ENCODE measurements around the gene RAD51B.
A peak's percentile ranks its signal among the peaks of the same experiment; 100 is the strongest.

The RAD51B gene

DNA sequence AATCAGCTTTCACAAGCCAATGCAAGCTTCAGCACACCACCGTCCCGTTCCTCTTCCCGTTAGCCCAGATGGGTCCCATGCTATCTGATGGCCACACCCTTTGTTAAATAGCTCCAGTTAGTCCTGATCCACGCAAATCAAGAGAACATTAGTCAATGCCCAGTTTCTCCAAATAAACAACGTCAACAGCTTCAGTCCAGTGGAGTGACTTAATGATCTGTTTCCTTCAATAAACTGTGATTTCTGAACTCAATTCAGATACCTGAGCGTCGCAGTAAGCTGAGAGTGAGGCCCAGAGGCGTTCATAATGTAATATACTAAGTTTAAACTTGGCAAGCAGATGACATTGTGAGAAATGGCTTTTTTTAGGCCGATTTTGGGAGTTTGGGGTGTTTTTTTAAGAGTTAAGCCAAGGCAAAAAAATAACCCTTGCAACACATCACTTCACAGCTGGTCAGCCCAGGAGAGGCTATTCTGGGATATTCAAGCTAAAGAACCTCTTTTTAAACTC is 861.0 kb downstream of the RAD51B start:
- DNase-seq (ENCODE audit: extremely low spot score, insufficient read length, low read depth), result no peak

DNA sequence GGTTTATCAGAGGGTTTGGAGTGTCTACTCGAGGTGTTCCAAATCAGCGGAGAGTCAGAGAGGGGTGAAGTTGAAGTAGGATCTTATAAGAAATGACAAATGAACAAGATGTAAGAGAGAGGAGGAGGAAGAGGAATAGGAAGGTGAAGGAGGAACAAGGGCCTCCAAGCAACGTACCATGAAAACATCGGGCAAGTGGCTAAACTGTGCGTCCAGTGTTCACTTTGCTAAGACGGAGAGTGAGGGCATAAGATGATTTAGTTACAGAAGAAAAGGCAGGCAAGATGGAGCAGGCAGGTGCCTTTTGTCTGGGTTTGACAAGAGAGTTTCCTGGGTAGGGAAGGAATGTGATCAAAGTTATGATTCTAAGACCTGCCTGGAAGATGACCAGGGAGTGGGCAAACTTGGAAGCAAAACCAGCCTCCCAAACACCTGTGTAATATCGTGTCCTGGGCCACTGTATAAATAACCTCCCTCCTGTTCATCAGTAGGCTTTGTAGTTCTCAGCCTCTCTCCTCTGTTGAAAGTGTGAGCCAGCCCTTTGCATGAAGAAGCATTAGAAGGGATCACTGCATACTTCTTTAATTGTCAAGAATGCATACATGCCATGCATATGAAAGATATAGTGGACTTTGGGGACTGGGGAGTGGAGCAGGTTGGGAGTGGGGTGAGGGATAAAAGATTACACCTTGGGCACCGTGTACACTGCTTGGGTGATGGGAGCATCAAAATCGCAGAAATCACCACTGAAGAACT is 861.9 kb downstream of the RAD51B start:
- no peak for DNase-seq (ENCODE audit: extremely low spot score, insufficient read length, low read depth)
- no peak for FAIRE-seq

More for the DNA sequence above, 861.0 kb downstream of the RAD51B start:
- no peak for FAIRE-seq

DNA sequence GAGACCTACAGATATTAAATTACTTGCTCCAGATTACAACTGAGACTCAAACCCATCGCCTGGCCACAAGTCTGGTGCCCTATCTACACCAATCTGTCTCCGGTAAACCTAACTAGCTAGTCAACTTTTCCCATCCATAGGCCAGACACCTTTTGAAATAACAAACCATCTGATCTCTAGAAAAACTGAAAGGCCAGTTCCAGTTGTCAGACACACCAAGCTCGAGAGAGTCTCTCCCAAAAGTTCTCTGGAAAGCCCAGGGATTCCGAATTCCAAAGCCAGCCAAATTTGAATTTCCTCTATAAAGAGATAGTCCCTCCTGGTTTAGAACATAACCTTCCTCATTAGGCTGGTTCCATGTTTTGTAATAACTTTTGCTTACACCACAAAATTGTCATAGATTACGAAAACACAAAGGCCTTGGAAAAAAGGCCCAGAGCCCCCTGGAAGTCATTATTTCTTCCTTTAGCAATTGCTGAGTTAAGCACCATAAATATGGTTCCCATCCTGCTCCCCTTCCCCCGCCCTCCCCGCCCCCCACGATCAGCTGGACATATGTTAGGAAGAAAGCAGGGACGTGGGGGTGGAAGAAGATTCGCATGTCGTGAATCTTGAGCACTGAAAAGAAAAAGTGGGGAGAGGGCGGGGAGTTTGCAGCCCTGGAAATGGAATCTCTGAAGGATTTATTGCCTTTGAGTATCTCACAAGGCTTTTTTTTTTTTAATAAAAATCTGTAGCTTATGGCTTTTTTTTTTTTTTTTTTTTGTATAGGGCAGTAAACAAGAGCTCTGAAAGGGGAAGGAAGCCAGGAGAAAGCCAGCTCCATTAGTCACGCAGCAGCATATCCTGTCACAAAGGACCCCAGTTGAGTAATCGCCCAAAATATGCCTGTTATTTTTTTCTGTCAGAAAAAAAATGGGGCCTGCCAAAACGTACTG is 862.9 kb downstream of the RAD51B start:
- DNase-seq (ENCODE audit: extremely low spot score, insufficient read length, low read depth), result no peak
- no peak for FAIRE-seq

DNA sequence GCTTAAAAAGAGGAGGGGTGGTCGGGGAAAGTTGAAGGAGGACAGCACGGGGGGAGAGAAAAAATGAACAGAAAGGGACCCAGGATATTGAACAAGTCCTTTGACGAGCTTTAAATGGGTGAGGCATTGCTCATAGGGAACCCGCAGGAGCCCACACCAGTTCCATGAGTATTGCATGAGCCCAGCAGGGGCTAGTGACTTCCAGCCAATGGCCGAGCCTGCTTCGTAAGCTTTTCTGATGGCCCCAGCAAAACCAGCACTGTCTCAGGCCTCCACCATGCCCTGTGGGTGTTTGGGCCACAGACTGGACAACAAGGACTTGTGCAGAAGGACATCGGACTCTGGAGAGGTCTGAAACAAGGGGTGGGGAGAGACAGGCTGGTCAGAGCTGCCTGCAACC is 863.7 kb downstream of the RAD51B start:
- FAIRE-seq (no peak), DNase-seq (ENCODE audit: extremely low spot score, insufficient read length, low read depth) (no peak)

DNA sequence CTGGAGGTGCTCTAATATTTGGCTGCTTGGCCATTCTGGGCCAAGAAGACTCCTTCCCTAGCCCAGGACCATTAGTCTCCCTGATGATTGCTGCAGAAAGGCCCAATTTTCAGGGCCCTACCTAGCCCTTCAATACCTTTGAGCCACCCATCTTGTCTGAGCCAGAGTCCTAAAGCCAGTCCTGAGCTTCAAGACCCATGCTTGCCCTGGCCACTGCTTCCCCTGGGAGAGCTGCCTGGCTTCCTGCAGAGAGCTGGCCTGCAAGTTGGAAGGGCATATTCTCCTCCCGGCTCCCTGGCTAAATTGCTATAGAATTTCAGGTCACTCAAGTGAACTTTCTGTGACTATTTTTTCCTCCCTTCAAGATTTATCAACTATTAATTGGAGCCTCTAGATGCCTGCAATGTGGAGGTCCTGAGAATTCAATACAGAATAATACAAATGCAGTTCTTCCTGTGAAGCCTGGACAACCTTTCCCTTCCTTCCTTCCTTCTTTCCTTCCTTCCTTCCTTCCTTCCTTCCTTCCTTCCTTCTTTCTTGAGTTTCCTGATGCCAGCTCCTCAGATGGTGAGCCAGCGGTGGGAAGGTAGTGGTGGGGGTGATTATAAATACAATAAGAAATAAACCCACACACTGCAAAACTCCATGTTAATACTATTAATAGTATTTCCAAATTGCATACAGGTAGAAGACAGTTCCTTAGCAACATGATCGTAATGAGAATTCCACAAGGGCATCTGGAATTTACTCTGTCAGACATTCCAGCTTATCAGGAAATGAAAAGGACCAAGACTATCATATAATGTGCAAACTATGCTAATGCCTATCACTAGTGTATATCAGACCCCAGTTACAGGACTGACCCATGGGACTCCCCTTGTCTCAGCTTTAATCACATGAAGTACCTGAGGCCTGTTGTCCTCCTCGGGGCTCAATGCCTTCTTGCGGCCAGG is 865.2 kb downstream of the RAD51B start:
- DNase-seq (ENCODE audit: extremely low spot score, insufficient read length, low read depth), result no peak
- FAIRE-seq, result no peak

DNA sequence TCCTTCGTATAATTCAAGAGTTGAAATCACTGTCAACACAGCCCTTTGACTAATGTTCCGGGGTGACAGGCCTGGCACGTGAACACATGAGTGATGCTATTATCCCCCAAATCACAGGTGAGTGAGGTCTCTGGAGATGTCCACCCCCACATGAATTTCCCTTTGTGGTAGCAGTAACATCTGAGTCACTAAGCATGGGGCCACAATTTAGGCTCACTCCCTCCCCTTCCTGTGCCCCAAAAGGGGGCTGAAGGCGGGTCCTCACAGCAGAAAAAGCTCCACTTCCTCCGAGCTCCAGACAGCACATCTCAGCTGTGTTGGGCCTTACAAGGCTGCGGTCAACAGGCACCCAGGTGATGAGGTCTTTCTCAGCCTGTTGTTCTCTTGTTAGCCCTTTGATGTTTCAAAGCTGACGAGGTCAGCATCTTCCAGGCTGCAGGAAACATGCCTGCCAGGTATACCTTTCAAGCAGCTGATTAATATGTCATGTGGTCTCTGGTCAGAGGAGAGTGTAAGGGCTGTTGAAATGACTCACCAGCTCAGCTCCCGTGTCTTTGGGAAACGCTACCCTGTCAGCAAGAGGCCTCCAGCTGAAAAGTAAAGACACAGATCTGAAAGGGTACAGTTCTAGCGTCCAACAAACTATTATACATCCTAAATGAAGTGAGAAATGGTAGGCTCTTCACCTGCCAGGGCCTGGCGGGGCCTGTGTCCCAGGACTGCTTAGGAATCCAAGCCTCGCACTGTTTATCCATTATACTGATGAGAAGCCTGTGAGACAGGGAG is 866.0 kb downstream of the RAD51B start:
- FAIRE-seq (peak; percentile 89), DNase-seq (ENCODE audit: extremely low spot score, insufficient read length, low read depth) (peak; percentile 58)

DNA sequence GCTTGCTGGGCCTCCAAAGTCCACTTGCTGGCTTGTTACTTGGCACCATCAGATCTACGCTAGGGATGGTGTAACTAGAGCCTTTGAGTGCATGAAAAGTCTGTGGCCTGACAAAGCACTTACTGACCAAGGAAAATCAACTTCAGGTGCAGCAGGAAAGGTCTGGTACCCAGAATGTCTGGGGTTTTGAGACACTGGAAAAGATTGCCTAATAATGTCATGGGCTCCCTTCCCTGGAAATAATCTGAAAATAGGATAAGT is 866.6 kb downstream of the RAD51B start:
- DNase-seq (ENCODE audit: extremely low spot score, insufficient read length, low read depth) (no peak), FAIRE-seq (no peak)

DNA sequence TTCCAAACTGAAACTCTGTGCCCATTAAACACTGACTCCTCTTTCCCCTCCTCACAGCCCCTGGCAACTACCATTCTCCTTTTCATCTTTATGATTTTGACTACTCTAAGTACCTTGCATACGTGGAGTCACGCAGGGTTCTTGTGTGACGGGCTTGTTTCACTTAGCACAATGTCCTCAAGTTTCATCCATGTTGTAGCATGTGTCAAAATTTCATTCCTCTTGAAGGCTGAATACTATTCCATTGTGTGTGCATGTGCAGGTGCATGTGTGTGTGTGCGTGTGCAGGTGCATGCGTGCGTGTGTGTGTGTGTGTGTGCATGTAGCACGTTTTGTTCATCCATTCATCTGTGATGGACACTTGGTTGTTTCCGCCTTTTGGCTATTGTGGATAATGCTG is 867.1 kb downstream of the RAD51B start:
- FAIRE-seq, result no peak
- no peak for DNase-seq (ENCODE audit: extremely low spot score, insufficient read length, low read depth)

DNA sequence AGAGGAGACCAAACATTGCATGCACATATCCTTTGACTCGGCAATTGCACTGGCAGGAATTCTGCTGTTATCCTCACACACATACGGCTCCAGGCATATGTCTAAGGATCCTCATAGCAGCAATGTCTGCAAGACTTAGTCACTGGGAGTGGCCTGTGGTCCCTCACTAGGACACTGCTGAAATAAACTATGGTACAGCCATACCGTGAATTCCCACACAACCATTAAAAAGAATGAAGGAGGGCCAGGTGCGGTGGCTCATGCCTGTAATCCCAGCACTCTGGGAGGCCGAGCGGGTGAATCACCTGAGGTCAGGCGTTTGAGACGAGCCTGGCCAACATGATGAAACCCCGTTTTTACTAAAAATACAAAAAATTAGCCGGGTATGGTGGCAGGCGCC is 868.2 kb downstream of the RAD51B start:
- FAIRE-seq, result no peak

DNA sequence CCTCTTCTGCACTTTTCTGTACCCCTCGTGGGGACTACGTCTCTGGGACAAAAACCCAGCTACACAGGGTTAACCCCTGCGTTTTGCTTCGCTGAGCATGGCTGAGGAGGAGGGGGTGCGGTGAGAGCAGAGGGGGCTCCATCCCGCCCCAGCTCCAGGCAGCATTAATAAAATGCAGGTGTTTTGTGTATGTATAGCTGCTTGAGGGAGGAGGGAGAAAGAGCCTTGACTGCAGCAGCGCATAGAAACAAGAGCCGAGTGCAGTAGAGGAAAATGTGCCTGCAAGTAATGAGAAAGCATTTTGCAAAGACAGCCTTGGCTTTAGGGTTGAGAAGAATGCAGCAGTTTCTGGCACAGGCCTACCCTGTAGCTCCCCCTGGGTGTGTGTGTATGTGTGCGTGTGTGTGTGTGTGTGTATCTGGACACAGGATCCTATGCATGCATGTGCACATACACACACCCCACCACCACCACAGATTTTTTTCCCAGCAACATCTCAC is 869.3 kb downstream of the RAD51B start:
- DNase-seq (ENCODE audit: extremely low spot score, insufficient read length, low read depth), result no peak
- FAIRE-seq, result no peak

More for the DNA sequence above, 868.2 kb downstream of the RAD51B start:
- no peak for DNase-seq (ENCODE audit: extremely low spot score, insufficient read length, low read depth)

DNA sequence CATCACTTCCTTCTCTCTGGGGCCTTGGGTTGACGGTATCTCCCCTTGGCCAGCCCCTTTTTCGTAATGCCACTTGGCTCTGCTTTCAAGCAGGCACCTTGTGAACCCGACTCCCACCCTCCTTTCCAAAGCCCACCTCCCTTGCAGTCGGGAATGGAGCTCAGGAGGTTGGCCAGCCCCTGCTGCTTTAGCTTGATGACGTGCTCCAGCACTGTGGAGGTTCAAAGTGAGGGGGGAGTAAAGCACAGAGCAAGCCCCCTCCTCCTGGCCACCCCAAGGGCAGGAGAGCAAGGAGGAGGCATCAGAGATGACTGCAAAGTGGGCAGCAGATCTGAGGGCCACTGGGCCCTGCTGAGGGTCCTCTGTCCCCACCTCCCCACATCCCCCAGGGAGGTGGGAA is 869.9 kb downstream of the RAD51B start:
- no peak for FAIRE-seq
- no peak for DNase-seq (ENCODE audit: extremely low spot score, insufficient read length, low read depth)

DNA sequence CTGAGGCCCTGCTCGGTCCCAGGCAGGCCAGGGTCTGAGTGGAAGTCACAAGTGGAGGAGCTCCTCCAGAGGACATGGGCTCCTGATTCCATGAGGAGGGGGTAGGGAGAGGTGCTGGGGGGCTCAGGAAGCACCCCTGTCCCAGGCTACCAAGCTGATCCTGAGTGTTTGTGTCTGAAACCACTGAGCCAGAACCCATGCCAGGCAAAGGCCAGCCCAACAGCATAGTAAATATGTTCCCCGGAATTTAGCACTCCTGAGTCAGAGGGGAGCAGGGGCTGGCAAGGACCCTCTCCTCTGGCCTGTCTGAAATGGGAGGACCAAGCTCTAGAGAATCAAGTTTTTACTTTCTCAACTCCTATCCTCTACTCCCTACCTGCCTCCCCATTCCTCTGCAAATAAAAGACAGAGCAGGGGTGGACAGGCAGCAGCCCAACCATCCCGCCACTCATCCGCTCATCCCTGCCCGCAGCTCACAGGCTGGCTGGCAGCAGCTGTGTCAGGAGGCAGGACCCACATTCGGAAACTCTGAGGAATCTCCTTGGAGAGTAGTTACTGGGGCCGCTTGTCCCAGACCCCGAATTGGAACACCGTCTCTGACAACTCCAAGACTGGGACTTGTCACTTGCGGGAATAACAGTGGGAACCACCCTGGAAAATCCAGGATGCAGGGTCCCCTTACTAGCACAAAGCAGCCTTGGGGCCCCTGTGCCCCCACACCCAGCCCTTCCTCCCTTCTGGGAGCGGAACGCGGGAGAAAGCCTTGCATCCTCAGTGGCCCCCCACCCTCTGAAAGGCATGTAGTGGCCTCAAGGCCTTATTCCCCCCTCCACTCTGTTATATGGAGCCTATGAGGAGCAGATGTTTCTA is 870.7 kb downstream of the RAD51B start:
- FAIRE-seq (no peak), DNase-seq (ENCODE audit: extremely low spot score, insufficient read length, low read depth) (no peak)

DNA sequence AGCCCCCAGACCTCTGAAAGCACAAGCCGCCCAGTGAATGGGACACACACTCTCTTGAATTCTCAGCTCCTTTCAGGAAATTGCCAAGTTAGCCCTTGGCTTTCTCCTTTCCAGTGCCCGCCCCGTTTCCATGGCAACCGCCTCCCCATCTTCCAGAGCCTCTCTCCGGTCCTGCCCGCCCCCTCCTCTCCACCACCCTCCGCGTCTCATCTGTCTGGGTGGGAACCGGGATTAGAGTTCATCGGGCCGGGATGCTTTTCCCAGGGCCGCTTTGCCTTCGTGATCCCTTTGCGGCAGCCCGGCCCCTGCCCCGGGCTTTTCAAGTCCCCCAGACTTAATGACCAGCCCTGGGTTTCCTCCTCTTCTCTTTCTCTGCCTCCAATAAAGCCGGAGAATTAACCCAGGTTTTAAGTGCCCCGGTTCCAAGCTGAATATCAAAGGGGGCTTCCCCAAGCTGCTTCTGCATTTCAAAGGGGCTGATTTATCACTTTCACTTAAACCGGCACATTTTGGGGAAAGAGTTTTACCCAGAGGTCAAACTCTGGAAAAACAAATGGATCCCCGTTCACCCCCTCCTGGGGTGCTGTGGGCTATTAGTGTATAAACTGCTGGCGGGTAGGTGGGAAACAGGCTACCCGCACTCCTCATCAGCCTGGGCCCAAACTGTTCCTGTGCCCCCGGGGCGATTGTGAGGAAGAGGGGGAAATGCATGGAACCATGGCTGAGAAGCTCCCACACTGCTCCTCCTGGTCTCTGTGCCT is 871.6 kb downstream of the RAD51B start:
- DNase-seq (ENCODE audit: extremely low spot score, insufficient read length, low read depth) (no peak), FAIRE-seq (no peak)

DNA sequence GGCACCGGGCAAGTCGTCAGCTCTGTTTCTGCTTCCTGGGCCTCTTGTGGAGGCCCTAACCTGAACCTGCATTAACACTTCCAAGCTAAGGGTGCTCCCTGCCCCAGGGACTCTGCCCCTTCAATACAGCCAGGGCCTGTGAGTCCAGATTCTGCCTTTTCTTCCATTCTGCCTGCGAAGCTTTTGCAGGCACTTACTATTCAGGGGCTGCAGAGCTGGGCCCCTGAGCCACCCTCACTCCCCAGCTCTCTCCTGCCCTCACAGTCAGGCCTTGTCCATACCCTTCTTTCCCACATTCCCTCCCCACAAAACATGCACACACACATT is 872.2 kb downstream of the RAD51B start:
- FAIRE-seq (no peak), DNase-seq (ENCODE audit: extremely low spot score, insufficient read length, low read depth) (no peak)

DNA sequence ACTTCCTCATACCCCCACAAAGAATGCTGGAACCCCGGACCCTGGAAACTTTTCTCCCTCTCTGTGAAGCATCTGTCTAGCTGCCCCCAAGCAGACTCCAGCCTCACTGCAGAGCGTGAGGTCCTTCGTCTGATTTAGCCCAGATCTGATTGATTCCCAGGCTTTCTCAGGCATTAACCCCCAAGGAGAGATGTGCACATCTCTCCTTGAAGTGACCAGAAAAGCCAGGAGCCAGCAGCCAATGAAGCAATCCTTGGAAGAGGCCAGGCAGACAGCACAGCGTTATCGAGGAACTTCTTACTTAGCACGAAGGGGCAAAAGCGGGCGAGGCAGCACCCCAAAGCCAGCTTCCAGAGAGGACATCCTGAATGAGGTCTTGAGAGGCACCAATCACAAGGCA is 872.6 kb downstream of the RAD51B start:
- FAIRE-seq (no peak), DNase-seq (ENCODE audit: extremely low spot score, insufficient read length, low read depth) (no peak)

DNA sequence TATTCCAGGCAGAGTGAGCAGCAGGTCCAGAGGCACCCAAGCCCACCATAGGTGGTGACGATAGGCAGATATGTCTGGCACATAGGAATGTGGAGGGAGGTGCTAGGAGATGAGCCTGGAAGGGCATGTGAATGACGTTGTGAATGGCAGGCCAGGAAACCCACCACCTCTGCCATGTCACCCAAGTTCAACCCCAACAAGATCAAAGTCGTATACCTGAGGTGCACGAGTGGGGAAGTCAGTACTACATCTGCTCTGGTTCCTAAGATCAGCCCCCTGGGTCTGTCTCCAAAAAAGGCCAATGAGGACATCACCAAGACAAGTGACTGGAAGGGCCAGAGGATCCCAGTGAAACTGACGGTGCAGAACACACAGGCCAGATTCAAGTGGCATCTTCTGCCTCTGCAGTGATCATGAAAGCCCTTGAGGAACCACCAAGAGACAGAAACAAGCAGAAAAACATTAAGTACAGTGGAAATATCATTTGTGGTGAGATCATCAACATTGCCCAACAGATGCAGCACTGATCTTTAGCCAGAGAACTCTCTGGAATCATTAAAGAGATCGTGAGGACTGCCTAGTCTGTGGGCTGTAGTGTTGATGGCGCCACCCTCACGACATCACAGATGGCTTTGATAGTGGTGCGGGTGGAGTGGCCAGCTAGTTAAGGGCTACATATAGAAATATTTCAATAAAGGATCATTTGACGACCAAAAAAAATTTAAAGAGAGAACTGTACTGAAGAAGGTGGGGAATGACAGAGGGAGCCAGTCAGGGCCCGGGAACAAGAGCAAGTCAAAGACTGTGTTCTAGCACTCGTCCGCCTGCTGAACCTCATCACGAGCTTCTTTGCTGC is 873.6 kb downstream of the RAD51B start:
- DNase-seq (ENCODE audit: extremely low spot score, insufficient read length, low read depth) (no peak), FAIRE-seq (no peak)

DNA sequence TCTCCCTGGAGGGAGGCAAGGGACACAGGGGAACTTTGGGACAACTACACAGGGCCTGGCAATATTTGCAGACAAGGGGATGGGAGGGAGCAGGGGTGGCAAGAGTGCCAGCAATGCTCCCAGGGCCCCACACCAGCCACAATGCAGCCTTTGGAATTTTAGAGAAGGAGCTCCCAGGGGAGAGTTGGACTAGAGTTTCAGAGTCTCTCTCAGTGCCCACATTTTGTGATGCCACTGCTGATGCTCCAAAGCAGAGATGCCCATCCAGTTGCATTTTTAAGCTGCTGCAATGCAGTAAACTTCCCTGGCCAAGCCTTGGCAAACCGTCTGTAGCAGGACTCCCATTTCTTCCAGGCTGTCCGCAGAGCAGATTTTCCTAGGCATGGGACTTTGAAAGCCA is 874.3 kb downstream of the RAD51B start:
- FAIRE-seq, result no peak

More for the DNA sequence above, 874.3 kb downstream of the RAD51B start:
- DNase-seq (ENCODE audit: extremely low spot score, insufficient read length, low read depth), result no peak

All from GM18507 (cell line).